Nephron (organoid): ENCODE measurements around the gene ATP6V1F.

ENCODE experiments used
- H3K27ac Mint-ChIP-seq, 3 experiments: 2 replicates each; pipeline ENCODE4 v1.8.0; 2020; ENCODE audit warnings: mixed read lengths in 3 of 3, mild to moderate bottlenecking in 2 of 3, moderate library complexity in 1 of 3
- H3K27me3 Mint-ChIP-seq: 2 replicates; pipeline ENCODE4 v1.8.0; 2021; ENCODE audit warnings: low read depth, mild to moderate bottlenecking, moderate library complexity, mixed read lengths
- H3K36me3 Mint-ChIP-seq: 2 replicates; pipeline ENCODE4 v1.8.0; 2020; ENCODE audit warnings: low read depth, mixed read lengths
- H3K4me1 Mint-ChIP-seq: 2 replicates; pipeline ENCODE4 v1.8.0; 2020; ENCODE audit warnings: mixed read lengths
- H3K4me3 Mint-ChIP-seq, 3 experiments: 2 replicates each; pipeline ENCODE4 v1.8.0; 2020; ENCODE audit warnings: mild to moderate bottlenecking in 3 of 3, mixed read lengths in 3 of 3, moderate library complexity in 2 of 3
- H3K9me3 Mint-ChIP-seq: 2 replicates; pipeline ENCODE4 v1.8.0; 2020; ENCODE audit warnings: mixed read lengths
- CTCF ChIP-seq, 3 experiments: fragments of 200-600 bp; sonication (generic); IDR thresholded peaks; one replicate each; pipeline ENCODE4 v1.5.0; 2021; ENCODE audit warnings: antibody characterized with exemption in 3 of 3; ENCODE audit not compliant: unreplicated experiment in 3 of 3

Gene ATP6V1F

GRCh38 chr7:128867842-128868623, 5.4 kb downstream of the ATP6V1F start:
- TF ChIP-seq CTCF (IDR thresholded peaks at IDR 0.05; ENCODE audit: unreplicated experiment in 3 of 3): no peak
- peak overlapping the region; percentile 61 to 74 (median 72) for H3K4me3 Mint-ChIP-seq
- no peak overlapping the region for H3K27ac Mint-ChIP-seq

GRCh38 chr7:128868624-128869137, 6.0 kb downstream of the ATP6V1F start:
- Mint-ChIP-seq H3K27ac (no peak overlapping the region), H3K36me3 (peaks cover 18% of the 10 kb centered on the region), H3K4me1 (peaks cover 44% of the 10 kb centered on the region)

More at GRCh38 chr7:128867842-128868623, 5.4 kb downstream of the ATP6V1F start:
- peaks cover 18% of the 10 kb centered on the region for H3K36me3 Mint-ChIP-seq
- peaks cover 29% of the 10 kb centered on the region for H3K27me3 Mint-ChIP-seq
- no peaks in the 10 kb centered on the region for H3K9me3 Mint-ChIP-seq
- H3K4me1 Mint-ChIP-seq: peaks cover 46% of the 10 kb centered on the region

GRCh38 chr7:128869138-128869943, 6.7 kb downstream of the ATP6V1F start:
- peak in 1 of 3 experiments; percentile 9 for TF ChIP-seq CTCF (IDR thresholded peaks at IDR 0.05; ENCODE audit: unreplicated experiment in 3 of 3)
- no peaks in the 10 kb centered on the region for H3K9me3 Mint-ChIP-seq
- H3K36me3 Mint-ChIP-seq: peaks cover 18% of the 10 kb centered on the region
- peaks cover 42% of the 10 kb centered on the region for H3K4me1 Mint-ChIP-seq
- no peak overlapping the region for H3K27ac Mint-ChIP-seq
- H3K27me3 Mint-ChIP-seq: peaks cover 29% of the 10 kb centered on the region
- peak overlapping the region in 2 of 3 experiments; percentile 68 to 74 for H3K4me3 Mint-ChIP-seq

More at GRCh38 chr7:128868624-128869137, 6.0 kb downstream of the ATP6V1F start:
- Mint-ChIP-seq H3K4me3 (peak overlapping the region; percentile 61 to 74 (median 68)), H3K27me3 (peaks cover 29% of the 10 kb centered on the region), H3K9me3 (no peaks in the 10 kb centered on the region)
- no peak for TF ChIP-seq CTCF (IDR thresholded peaks at IDR 0.05; ENCODE audit: unreplicated experiment in 3 of 3)

GRCh38 chr7:128869944-128870285, 7.3 kb downstream of the ATP6V1F start:
- Mint-ChIP-seq H3K9me3 (no peaks in the 10 kb centered on the region), H3K27me3 (peaks cover 29% of the 10 kb centered on the region), H3K36me3 (peaks cover 14% of the 10 kb centered on the region), H3K4me1 (peaks cover 42% of the 10 kb centered on the region), H3K4me3 (peak overlapping the region; percentile 77 to 83 (median 78)), H3K27ac (no peak overlapping the region)
- no peak for TF ChIP-seq CTCF (IDR thresholded peaks at IDR 0.05; ENCODE audit: unreplicated experiment in 3 of 3)

GRCh38 chr7:128871050-128871449, 8.4 kb downstream of the ATP6V1F start:
- Mint-ChIP-seq H3K4me1 (peaks cover 34% of the 10 kb centered on the region), H3K36me3 (peaks cover 4% of the 10 kb centered on the region), H3K27ac (no peak overlapping the region)

More at GRCh38 chr7:128871050-128871449, 8.4 kb downstream of the ATP6V1F start:
- Mint-ChIP-seq H3K4me3 (peak overlapping the region; percentile 27 to 65 (median 63)), H3K9me3 (no peaks in the 10 kb centered on the region), H3K27me3 (peaks cover 29% of the 10 kb centered on the region)
- no peak for TF ChIP-seq CTCF (IDR thresholded peaks at IDR 0.05; ENCODE audit: unreplicated experiment in 3 of 3)
